ENCODE data around the gene LAT. TPM values are rescaled to one million over a fixed set of nuclear protein-coding genes. Genes with fewer than 3 reads are reported as not detected.

The LAT gene
- total RNA-seq, 1 donor from 2014 or later = 234 TPM

- Mint-ChIP-seq H3K27ac (no peak overlapping the region), H3K27me3 (ENCODE audit: insufficient read depth) (no peaks in the 10 kb centered on the region), H3K9me3 (peaks cover 3% of the 10 kb centered on the region), H3K36me3 (ENCODE audit: low read depth) (peaks cover 54% of the 10 kb centered on the region), H3K4me1 (ENCODE audit: low read depth) (peaks cover 34% of the 10 kb centered on the region), H3K4me3 (no peak overlapping the region)
- intact Hi-C loops (cut with micrococcal nuclease) = no loop called here
- no peak for DNase-seq (ENCODE audit: low spot score)
Observed at GRCh38 chr16:28982949-28983348, 1.9 kb upstream of the LAT start.

DNA sequence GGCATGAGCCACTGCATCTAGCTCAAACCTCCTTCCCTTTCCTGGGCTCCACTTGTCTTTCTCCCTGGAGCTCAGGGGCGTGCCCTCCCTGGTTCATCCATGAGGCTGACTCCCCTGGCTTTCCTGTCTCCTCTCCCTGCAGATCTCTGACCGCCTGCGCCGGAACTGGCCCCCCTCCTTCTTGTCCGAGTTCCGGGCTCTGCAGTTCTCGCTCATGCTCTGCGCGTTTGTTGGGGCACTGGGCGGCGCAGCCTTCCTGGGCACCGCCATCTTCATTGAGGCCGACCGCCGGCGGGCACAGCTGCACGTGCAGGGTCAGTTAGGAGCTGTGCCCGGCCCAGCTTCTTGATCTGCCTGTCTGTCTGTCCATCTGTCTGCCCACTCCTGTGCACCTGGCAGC lies 1.2 kb upstream of the LAT start:
- Mint-ChIP-seq H3K4me3 (peak overlapping the region; percentile 34), H3K36me3 (ENCODE audit: low read depth) (peaks cover 53% of the 10 kb centered on the region), H3K27ac (peak overlapping the region; percentile 70), H3K4me1 (ENCODE audit: low read depth) (peaks cover 32% of the 10 kb centered on the region), H3K27me3 (ENCODE audit: insufficient read depth) (no peaks in the 10 kb centered on the region), H3K9me3 (peaks cover 3% of the 10 kb centered on the region)
- intact Hi-C loops (cut with micrococcal nuclease) = loop anchor here (2.0 kb wide), 1 partner anchor 59 kb away; the partner anchor contains the start of gene RABEP2
- no peak for DNase-seq (ENCODE audit: low spot score)

- H3K4me3 Mint-ChIP-seq = peak overlapping the region; percentile 64
- intact Hi-C loops (cut with micrococcal nuclease) = loop anchor here (2.0 kb wide), 1 partner anchor 59 kb away; the partner anchor contains the start of gene RABEP2
- peaks cover 58% of the 10 kb centered on the region for H3K36me3 Mint-ChIP-seq (ENCODE audit: low read depth)
Observed at GRCh38 chr16:28984091-28984490, 761 bp upstream of the LAT start.

GRCh38 chr16:28985211-28986041 lies 574 bp downstream of the LAT start:
- H3K4me3 Mint-ChIP-seq = peak overlapping the region; percentile 90
- H3K27me3 Mint-ChIP-seq (ENCODE audit: insufficient read depth) = no peaks in the 10 kb centered on the region
- H3K27ac Mint-ChIP-seq = peak overlapping the region; percentile 98
- DNase-seq (ENCODE audit: low spot score) = no peak
- peaks cover 50% of the 10 kb centered on the region for H3K4me1 Mint-ChIP-seq (ENCODE audit: low read depth)
- peaks cover 68% of the 10 kb centered on the region for H3K36me3 Mint-ChIP-seq (ENCODE audit: low read depth)
- intact Hi-C loops (cut with micrococcal nuclease) = loop anchor here (1.0 to 2.0 kb wide), 3 partner anchors 11 to 61 kb away; partner anchors contain the start of genes RABEP2 and SPNS1
- peaks cover 3% of the 10 kb centered on the region for H3K9me3 Mint-ChIP-seq

More at GRCh38 chr16:28984091-28984490, 761 bp upstream of the LAT start:
- no peaks in the 10 kb centered on the region for H3K27me3 Mint-ChIP-seq (ENCODE audit: insufficient read depth)
- peaks cover 3% of the 10 kb centered on the region for H3K9me3 Mint-ChIP-seq
- DNase-seq (ENCODE audit: low spot score) = no peak
- peak overlapping the region; percentile 70 for H3K27ac Mint-ChIP-seq
- peaks cover 37% of the 10 kb centered on the region for H3K4me1 Mint-ChIP-seq (ENCODE audit: low read depth)

GRCh38 chr16:28986046-28986445 lies 1.2 kb downstream of the LAT start:
- intact Hi-C loops (cut with micrococcal nuclease) = loop anchor here (1.0 kb wide), 1 partner anchor 26 kb away; no protein-coding TSS in a partner anchor
- Mint-ChIP-seq H3K9me3 (peaks cover 3% of the 10 kb centered on the region), H3K4me1 (ENCODE audit: low read depth) (peaks cover 56% of the 10 kb centered on the region), H3K4me3 (peak overlapping the region; percentile 90), H3K36me3 (ENCODE audit: low read depth) (peaks cover 68% of the 10 kb centered on the region), H3K27me3 (ENCODE audit: insufficient read depth) (no peaks in the 10 kb centered on the region), H3K27ac (peak overlapping the region; percentile 98)
- no peak for DNase-seq (ENCODE audit: low spot score)

DNA sequence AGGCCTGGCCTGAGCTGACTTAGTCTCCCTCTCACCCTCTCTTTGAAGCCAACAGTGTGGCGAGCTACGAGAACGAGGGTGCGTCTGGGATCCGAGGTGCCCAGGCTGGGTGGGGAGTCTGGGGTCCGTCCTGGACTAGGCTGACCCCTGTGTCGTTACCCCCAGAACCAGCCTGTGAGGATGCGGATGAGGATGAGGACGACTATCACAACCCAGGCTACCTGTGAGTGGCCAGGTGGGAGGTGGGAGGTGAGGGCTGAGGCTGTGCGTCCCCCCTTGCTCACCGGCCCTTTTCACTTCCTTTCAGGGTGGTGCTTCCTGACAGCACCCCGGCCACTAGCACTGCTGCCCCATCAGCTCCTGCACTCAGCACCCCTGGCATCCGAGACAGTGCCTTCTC lies 1.6 kb downstream of the LAT start:
- peak overlapping the region; percentile 98 for H3K27ac Mint-ChIP-seq
- peaks cover 67% of the 10 kb centered on the region for H3K36me3 Mint-ChIP-seq (ENCODE audit: low read depth)
- no peak for DNase-seq (ENCODE audit: low spot score)
- peaks cover 3% of the 10 kb centered on the region for H3K9me3 Mint-ChIP-seq
- peak overlapping the region; percentile 90 for H3K4me3 Mint-ChIP-seq
- intact Hi-C loops (cut with micrococcal nuclease) = loop anchor here (1.0 kb wide), 1 partner anchor 26 kb away; no protein-coding TSS in a partner anchor
- peaks cover 58% of the 10 kb centered on the region for H3K4me1 Mint-ChIP-seq (ENCODE audit: low read depth)
- no peaks in the 10 kb centered on the region for H3K27me3 Mint-ChIP-seq (ENCODE audit: insufficient read depth)

DNA sequence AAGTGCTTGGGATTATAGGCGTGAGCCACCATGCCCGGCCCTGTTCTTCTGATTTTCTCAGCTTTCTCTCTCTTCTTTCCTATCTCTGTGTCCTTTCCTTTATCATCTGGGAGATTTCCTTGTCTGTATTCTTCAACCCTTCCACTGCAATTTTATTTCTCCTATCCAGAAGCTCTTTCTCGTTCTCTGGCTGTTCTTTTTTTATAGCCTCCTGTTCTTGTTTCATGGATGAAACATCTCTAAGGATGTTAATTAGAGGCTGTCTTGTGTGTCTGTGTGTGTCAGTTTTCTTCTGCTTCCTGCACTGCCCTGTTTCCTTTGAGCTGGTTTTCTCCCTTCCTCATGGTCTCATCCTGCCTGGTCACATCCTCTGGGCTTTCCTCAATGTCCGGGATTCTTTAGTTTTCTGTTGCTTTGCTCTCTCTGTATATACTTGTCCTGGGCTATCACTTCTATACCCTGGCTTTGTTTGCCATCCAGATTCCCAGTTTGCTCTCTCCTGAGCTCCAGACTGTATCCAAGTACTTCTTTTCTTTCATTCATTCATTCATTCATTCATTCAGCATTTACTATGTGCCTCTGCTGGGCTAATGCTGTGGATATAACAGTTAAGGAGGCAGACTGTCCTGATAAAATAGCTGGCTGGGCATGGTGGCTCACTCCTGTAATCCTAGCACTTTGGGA lies 2.5 kb downstream of the LAT start:
- Mint-ChIP-seq H3K27me3 (ENCODE audit: insufficient read depth) (no peaks in the 10 kb centered on the region), H3K4me1 (ENCODE audit: low read depth) (peaks cover 58% of the 10 kb centered on the region), H3K4me3 (peak overlapping the region; percentile 90), H3K36me3 (ENCODE audit: low read depth) (peaks cover 66% of the 10 kb centered on the region), H3K9me3 (peaks cover 3% of the 10 kb centered on the region), H3K27ac (peak overlapping the region; percentile 94)
- DNase-seq (ENCODE audit: low spot score) = no peak
- intact Hi-C loops (cut with micrococcal nuclease) = no loop called here

DNA sequence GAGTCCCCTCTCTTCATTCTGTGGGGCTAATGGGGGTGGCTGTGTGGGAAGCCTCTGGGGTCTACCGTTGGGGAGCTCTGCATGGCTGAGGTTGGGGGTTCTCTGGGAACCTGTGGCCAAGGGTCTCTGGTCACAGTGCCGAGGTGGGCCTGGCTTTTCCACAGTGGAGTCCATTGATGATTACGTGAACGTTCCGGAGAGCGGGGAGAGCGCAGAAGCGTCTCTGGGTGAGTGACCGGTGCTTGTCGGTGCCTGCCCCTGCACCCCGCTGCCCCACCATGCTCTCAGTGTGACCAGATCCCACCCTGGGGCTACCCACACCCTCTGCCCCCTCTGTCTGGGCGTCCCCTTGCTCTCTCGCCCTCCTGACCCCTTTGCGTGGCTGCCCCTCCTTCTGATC lies 4.5 kb downstream of the LAT start:
- Mint-ChIP-seq H3K9me3 (peaks cover 3% of the 10 kb centered on the region), H3K36me3 (ENCODE audit: low read depth) (peaks cover 55% of the 10 kb centered on the region), H3K27me3 (ENCODE audit: insufficient read depth) (no peaks in the 10 kb centered on the region), H3K4me3 (peak overlapping the region; percentile 90), H3K4me1 (ENCODE audit: low read depth) (peaks cover 45% of the 10 kb centered on the region), H3K27ac (peak overlapping the region; percentile 82)
- intact Hi-C loops (cut with micrococcal nuclease) = no loop called here
- no peak for DNase-seq (ENCODE audit: low spot score)

GRCh38 chr16:28990375-28991040 lies 5.7 kb downstream of the LAT start:
- Mint-ChIP-seq H3K9me3 (peaks cover 3% of the 10 kb centered on the region), H3K27me3 (ENCODE audit: insufficient read depth) (no peaks in the 10 kb centered on the region), H3K36me3 (ENCODE audit: low read depth) (peaks cover 52% of the 10 kb centered on the region), H3K4me3 (peak overlapping the region; percentile 90), H3K4me1 (ENCODE audit: low read depth) (peaks cover 42% of the 10 kb centered on the region), H3K27ac (peak overlapping the region; percentile 82)
- DNase-seq (ENCODE audit: low spot score) = peak; percentile 29
- intact Hi-C loops (cut with micrococcal nuclease) = loop anchor here (1.0 to 2.0 kb wide), 4 partner anchors 16 to 39 kb away; partner anchors contain the start of gene SPNS1

DNA sequence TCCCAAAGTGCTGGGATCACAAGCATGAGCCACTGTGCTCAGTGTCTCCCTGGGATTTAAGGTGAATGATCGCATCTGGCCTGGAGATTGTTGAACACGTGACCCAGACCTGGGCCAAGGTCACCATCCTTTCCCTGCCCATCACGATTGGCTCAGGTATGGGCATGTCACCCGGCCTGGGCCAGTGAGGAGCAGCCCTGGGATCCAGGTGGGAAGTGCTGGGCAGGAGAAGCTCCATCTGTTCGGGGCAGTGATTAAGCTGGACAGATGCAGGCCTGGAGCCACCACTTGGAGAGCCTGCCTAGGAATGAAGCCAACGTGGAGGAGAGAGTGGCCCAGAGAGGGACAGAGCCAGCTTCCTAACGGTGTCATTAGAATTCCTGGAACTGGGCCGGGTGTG lies 6.8 kb downstream of the LAT start:
- H3K36me3 Mint-ChIP-seq (ENCODE audit: low read depth) = peaks cover 42% of the 10 kb centered on the region
- intact Hi-C loops (cut with micrococcal nuclease) = loop anchor here (2.0 kb wide), 1 partner anchor 17 kb away; the partner anchor contains the start of gene SPNS1
- no peaks in the 10 kb centered on the region for H3K27me3 Mint-ChIP-seq (ENCODE audit: insufficient read depth)
- no peak overlapping the region for H3K27ac Mint-ChIP-seq
- peaks cover 42% of the 10 kb centered on the region for H3K4me1 Mint-ChIP-seq (ENCODE audit: low read depth)
- peaks cover 3% of the 10 kb centered on the region for H3K9me3 Mint-ChIP-seq
- H3K4me3 Mint-ChIP-seq = no peak overlapping the region
- DNase-seq (ENCODE audit: low spot score) = no peak

GRCh38 chr16:28992496-28992895 lies 7.6 kb downstream of the LAT start:
- peaks cover 36% of the 10 kb centered on the region for H3K4me1 Mint-ChIP-seq (ENCODE audit: low read depth)
- H3K9me3 Mint-ChIP-seq = no peaks in the 10 kb centered on the region
- H3K27me3 Mint-ChIP-seq (ENCODE audit: insufficient read depth) = no peaks in the 10 kb centered on the region
- no peak overlapping the region for H3K4me3 Mint-ChIP-seq
- DNase-seq (ENCODE audit: low spot score) = no peak
- H3K36me3 Mint-ChIP-seq (ENCODE audit: low read depth) = peaks cover 37% of the 10 kb centered on the region
- intact Hi-C loops (cut with micrococcal nuclease) = no loop called here
- H3K27ac Mint-ChIP-seq = no peak overlapping the region

- intact Hi-C loops (cut with micrococcal nuclease) = no loop called here
- peaks cover 3% of the 10 kb centered on the region for H3K27me3 Mint-ChIP-seq (ENCODE audit: insufficient read depth)
- no peak overlapping the region for H3K4me3 Mint-ChIP-seq
- H3K27ac Mint-ChIP-seq = no peak overlapping the region
- DNase-seq (ENCODE audit: low spot score) = no peak
- no peaks in the 10 kb centered on the region for H3K9me3 Mint-ChIP-seq
- H3K4me1 Mint-ChIP-seq (ENCODE audit: low read depth) = no peaks in the 10 kb centered on the region
- no peaks in the 10 kb centered on the region for H3K36me3 Mint-ChIP-seq (ENCODE audit: low read depth)
Observed at GRCh38 chr16:28998837-28999236, 14.0 kb downstream of the LAT start.

Measured in activated T-helper 1 cell treated with anti-CD3 and anti-CD28 coated beads, Interleukin-12 subunit alpha, Interleukin-12 subunit beta, Interleukin-2, Interleukin-4 antibody, amounts not matched to agents 30 ng/mL and 10 ng/mL and 1 ng/mL, durations not matched to agents 14 hours and 24 hours and 36 hours (primary cell).